K562 (cell line): Measurements from ENCODE around the gene MTHFS. TPM values are rescaled to one million over a fixed set of nuclear protein-coding genes. Genes with fewer than 3 reads are reported as not detected.

Experiments used
- ATAC-seq: fragments of 200-7000 bp; cut with Tn5 transposase; 3 replicates; pipeline ENCODE4 v1.9.1; 2020; ENCODE audit warnings: moderate library complexity
- BruUV-seq: library from RNA; stranded (reverse); fragments of 400-500 nt; replicated peaks from 2 replicates; lab custom pipeline; 2021; lab: Mats Ljungman, UMichigan
- CTCF ChIA-PET: fragments of 300-600 bp; formaldehyde crosslinking; extraction: SDS; loops from one replicate; lab custom pipeline; 2021; ENCODE audit warnings: low intra/inter-chr PET ratio; lab: Yijun Ruan, JAX
- POLR2A ChIA-PET: fragments of 300-600, 350-650 bp; sonication (Branson Sonifier 250); formaldehyde crosslinking; extraction: SDS; loops from one replicate; lab custom pipeline; 2021; ENCODE audit warnings: antibody characterized with exemption, inconsistent platforms; lab: Yijun Ruan, JAX
- DNase-seq, 4 experiments: peaks; one replicate each; pipeline versions ENCODE4 v3.0.0 to v3.0.0-alpha.2; 2011 to 2018; ENCODE audit warnings: low spot score in 3 of 4, mixed read lengths in 3 of 4; ENCODE audit errors: extremely low read depth in 1 of 4
- FAIRE-seq: peaks from 2 replicates; lab custom pipeline; 2011; peaks lifted over from hg19 to GRCh38; lab: Jason Lieb, UNC
- H2AFZ ChIP-seq: 2 replicates; pipeline ENCODE4 v1.6.0; 2011; ENCODE audit warnings: low read depth, low read length, control low read depth, inconsistent platforms
- H3K27ac ChIP-seq: fragments of 200-600 bp; 3 replicates; pipeline ENCODE4 v1.8.0; 2011; ENCODE audit warnings: low read depth, mild to moderate bottlenecking, control low read depth, inconsistent platforms, low read length, moderate library complexity, mixed read lengths; ENCODE audit errors: extremely low read depth
- H3K27me3 ChIP-seq, 2 experiments: fragments of 300-600 bp in 1 of 2; 2 replicates in 1 of 2; 3 replicates in 1 of 2; pipeline versions ENCODE4 v1.6.0 to v1.8.0; 2011; ENCODE audit warnings: inconsistent platforms in 2 of 2, low read length in 2 of 2, mild to moderate bottlenecking in 1 of 2, mixed read lengths in 1 of 2, moderate library complexity in 1 of 2; ENCODE audit not compliant: control insufficient read depth in 2 of 2, insufficient read depth in 2 of 2
- H3K36me3 ChIP-seq: fragments of 300-600 bp; 3 replicates; pipeline ENCODE4 v1.8.0; 2011; ENCODE audit warnings: mild to moderate bottlenecking, low read length, inconsistent platforms; ENCODE audit not compliant: control insufficient read depth, insufficient read depth
- H3K4me1 ChIP-seq, 2 experiments: fragments of 200-600 bp in 1 of 2; replicated peaks in 1 of 2; 2 replicates in 1 of 2; 3 replicates in 1 of 2; pipeline versions ENCODE4 v1.5.1 to v1.8.0; 2011; ENCODE audit warnings: inconsistent platforms in 2 of 2, low read length in 2 of 2, mild to moderate bottlenecking in 1 of 2, mixed read lengths in 1 of 2, moderate library complexity in 1 of 2; ENCODE audit not compliant: control insufficient read depth in 2 of 2, insufficient read depth in 2 of 2
- H3K4me2 ChIP-seq: 2 replicates; pipeline ENCODE4 v1.6.1; 2011; ENCODE audit warnings: low read length, control low read depth, inconsistent platforms, mixed read lengths; ENCODE audit not compliant: insufficient read depth
- H3K4me3 ChIP-seq: fragments of 200-600 bp; sonication (generic), shearing (Covaris generic); 2 replicates; pipeline ENCODE4 v1.5.1; 2016; ENCODE audit warnings: control low read depth, inconsistent platforms
- H3K79me2 ChIP-seq: fragments of 200-600 bp; 3 replicates; pipeline ENCODE4 v1.8.0; 2011; ENCODE audit warnings: low read length, inconsistent platforms; ENCODE audit not compliant: control insufficient read depth, insufficient read depth
- H3K9ac ChIP-seq, 2 experiments: 2 replicates each; pipeline versions ENCODE4 v1.6.0 to v1.6.1; 2011; ENCODE audit warnings: low read depth in 2 of 2, low read length in 2 of 2, control low read depth in 1 of 2, inconsistent platforms in 1 of 2, mild to moderate bottlenecking in 1 of 2, mixed read lengths in 1 of 2; ENCODE audit not compliant: insufficient read depth in 1 of 2
- H3K9me1 ChIP-seq: one replicate; pipeline ENCODE4 v1.6.0; 2011; ENCODE audit warnings: inconsistent platforms, mild to moderate bottlenecking, low read length, moderate library complexity; ENCODE audit not compliant: control insufficient read depth, insufficient read depth
- H3K9me3 ChIP-seq: replicated peaks from 2 replicates; pipeline ENCODE4 v1.5.1; 2011; ENCODE audit warnings: low read depth, low read length, inconsistent platforms; ENCODE audit not compliant: control insufficient read depth, insufficient read depth
- H4K20me1 ChIP-seq: replicated peaks from 2 replicates; pipeline ENCODE4 v1.6.1; 2011; ENCODE audit warnings: low read length, inconsistent platforms, mixed read lengths; ENCODE audit not compliant: control insufficient read depth, insufficient read depth
- BCLAF1 ChIP-seq, 2 experiments: fragments of 450-650 bp in 1 of 2; IDR thresholded peaks; 2 replicates each; pipeline ENCODE4 v1.6.1; 2011 to 2017; ENCODE audit warnings: low read depth in 2 of 2, antibody characterized with exemption in 1 of 2, borderline replicate concordance in 1 of 2, low read length in 1 of 2, mild to moderate bottlenecking in 1 of 2, mixed read lengths in 1 of 2; ENCODE audit not compliant: control insufficient read depth in 1 of 2
- BRF1 ChIP-seq: IDR thresholded peaks from 3 replicates; pipeline ENCODE4 v1.6.1; 2011; ENCODE audit warnings: borderline replicate concordance, mild to moderate bottlenecking; ENCODE audit not compliant: insufficient read length; ENCODE audit errors: extremely low read depth
- COPS2 ChIP-seq: fragments of 450-650 bp; conservative IDR thresholded peaks from 2 replicates; pipeline ENCODE4 v1.6.1; 2016; ENCODE audit warnings: mild to moderate bottlenecking, moderate library complexity
- FOXK2 ChIP-seq, 2 experiments: fragments of 450-650 bp; IDR thresholded peaks in 1 of 2; conservative IDR thresholded peaks in 1 of 2; 2 replicates each; pipeline ENCODE4 v1.6.1; 2016; ENCODE audit warnings: low read depth in 2 of 2, mild to moderate bottlenecking in 1 of 2
- HMGN3 ChIP-seq: IDR thresholded peaks from 2 replicates; pipeline ENCODE4 v1.6.1; 2011; ENCODE audit warnings: borderline replicate concordance, low read depth, mild to moderate bottlenecking, mixed read lengths, low read length; ENCODE audit not compliant: insufficient read length; ENCODE audit errors: extremely low read depth
- NR2F6 ChIP-seq: fragments of 450-650 bp; formaldehyde crosslinking; IDR thresholded peaks from 2 replicates; pipeline ENCODE4 v1.4.0; 2020; ENCODE audit warnings: mild to moderate bottlenecking
- RAD51 ChIP-seq: fragments of 450-650 bp; IDR thresholded peaks from 2 replicates; pipeline ENCODE4 v1.7.1; 2016; ENCODE audit warnings: low read depth, mild to moderate bottlenecking, borderline replicate concordance
- STAT6 ChIP-seq: sonication (generic); formaldehyde crosslinking; IDR thresholded peaks from 2 replicates; pipeline ENCODE4 v1.8.1; 2023; ENCODE audit warnings: mild to moderate bottlenecking, missing genetic modification reagents
- ZFP36 ChIP-seq: fragments of 150-350 bp; IDR thresholded peaks from 2 replicates; pipeline ENCODE4 v1.6.1; 2018; ENCODE audit warnings: low read length, low read depth; ENCODE audit not compliant: partially characterized antibody
- ZNF175 ChIP-seq: fragments of 200-800 bp; sonication (Bioruptor generic); IDR thresholded peaks from 2 replicates; pipeline ENCODE4 v1.6.1; 2016; ENCODE audit warnings: low read depth, mild to moderate bottlenecking, missing genetic modification characterization, missing compliant biosample characterization
- ZNF23 ChIP-seq: fragments of 250-450 bp; sonication (Bioruptor Pico); IDR thresholded peaks from 2 replicates; pipeline ENCODE4 v1.4.0; 2020; ENCODE audit warnings: mild to moderate bottlenecking
- ZNF398 ChIP-seq: fragments of 250-450 bp; sonication (Bioruptor Pico); IDR thresholded peaks from 2 replicates; pipeline ENCODE4 v1.8.0; 2021; ENCODE audit warnings: moderate library complexity, mild to moderate bottlenecking, inconsistent platforms
- ZNF699 ChIP-seq: fragments of 250-450 bp; sonication (Bioruptor Pico); IDR thresholded peaks from 2 replicates; pipeline ENCODE4 v1.8.0; 2021; ENCODE audit warnings: mild to moderate bottlenecking, moderate library complexity; ENCODE audit not compliant: insufficient replicate concordance
- ZNF707 ChIP-seq: fragments of 250-450 bp; sonication (Bioruptor Pico); conservative IDR thresholded peaks from 2 replicates; pipeline ENCODE4 v1.8.0; 2022; ENCODE audit warnings: inconsistent platforms, mild to moderate bottlenecking, moderate library complexity
- WGBS: fragments of 100-300 bp; shearing (Covaris generic); methylation state at CpG from one replicate; pipeline ENCODE4 v1.1.6; 2016; ENCODE audit warnings: low coverage, mixed read lengths; ENCODE audit not compliant: insufficient coverage; ENCODE audit errors: missing lambda C conversion rate; 5-methylcytosine and 5-hydroxymethylcytosine counted together
- in situ Hi-C: fragments of 300-500 bp; cut with MboI; formaldehyde crosslinking; loops from 4 replicates; pipeline ENCODE4 v1.15.0; 2018; ENCODE audit warnings: inconsistent platforms, mixed read lengths
- intact Hi-C: fragments of 100-400 bp; cut with micrococcal nuclease; formaldehyde crosslinking; loops from 2 replicates; pipeline ENCODE4 v1.14.2; 2022
- polyA plus RNA-seq, 8 experiments: library from polyadenylated mRNA; depleted of rRNA in 4 of 8; stranded (reverse) in 5 of 8; unstranded in 3 of 8; fragments of >200 nt; fragmentation: Nextera tagmentation in 2 of 8; fragmentation: Illumina TruSeq in 1 of 8; extraction: Ambion mirVana in 2 of 8; extraction: Trizol in 1 of 8; gene quantifications; 2 replicates each; pipeline versions ENCODE4 v1.2.1 to v1.2.3, GENCODE V29; 2011 to 2014; ENCODE audit warnings: inconsistent platforms in 1 of 8, missing spikeins in 1 of 8
- total RNA-seq, 7 experiments: library from RNA; depleted of rRNA in 6 of 7; stranded (reverse); fragments of >200 nt in 6 of 7; fragmentation: Illumina TruSeq in 2 of 7; extraction: Trizol in 2 of 7; gene quantifications; 2 replicates each; pipeline versions ENCODE4 v1.2.1 to v1.2.3, GENCODE V29; 2011 to 2021; ENCODE audit warnings: low replicate concordance in 1 of 7

The MTHFS gene
- total and polyA plus RNA-seq, 9 of the 15 experiments (the other 6 are each of a cell fraction or from before 2014, with no cell fraction given), result 17.8 to 79.3 (median 41.7) TPM

GRCh38 chr15:79875213-79875612 lies 21.6 kb downstream of the MTHFS start:
- Histone ChIP-seq H3K79me2 (peaks cover 20% of the 10 kb centered on the region; the same call in 2 of the 3 replicates), H4K20me1 (no peaks in the 10 kb centered on the region; the same call in 1 of the 2 replicates), H2AFZ (no peak overlapping the region), H3K4me2 (no peak overlapping the region), H3K27me3 (no peaks in the 10 kb centered on the region), H3K9me3 (peaks cover 10% of the 10 kb centered on the region), H3K4me3 (no peak overlapping the region), H3K36me3 (peaks cover 59% of the 10 kb centered on the region), H3K9ac (no peak overlapping the region), H3K9me1 (no peaks in the 10 kb centered on the region), H3K4me1 (no peaks in the 10 kb centered on the region), H3K27ac (no peak overlapping the region)
- BruUV-seq, result no TSS peak
- DNase-seq (no peak), FAIRE-seq (no peak), ATAC-seq (no peak)
- WGBS, result 92% methylated on average over 5 of the region's 5 CpGs
- intact Hi-C loops, result no loop called here
- CTCF ChIA-PET, result no interaction called here
- POLR2A ChIA-PET, result interaction anchor here (3.2 kb wide), 1 partner anchor 11 kb away, joined by 24 read pairs; no protein-coding TSS in a partner anchor
- in situ Hi-C loops, result loop anchor here (25.0 kb wide), 1 partner anchor 287 kb away; the partner anchor contains the start of gene FAH
- TF ChIP-seq BRF1, result no peak
- TF ChIP-seq COPS2, result no peak
- TF ChIP-seq BCLAF1 (IDR thresholded peaks at IDR 0.05; ENCODE audit: borderline replicate concordance in 1 of 2, control insufficient read depth in 1 of 2, low read depth in 2 of 2, low read length in 1 of 2), result no peak
- TF ChIP-seq FOXK2 (conservative IDR thresholded peaks at IDR 0.05 in 1 of 2, IDR thresholded peaks at IDR 0.05 in 1 of 2; ENCODE audit: low read depth in 2 of 2), result no peak
- no peak for TF ChIP-seq ZNF23
- TF ChIP-seq ZNF398 (CRISPR knock-in tag), result no peak
- TF ChIP-seq ZFP36, result no peak
- TF ChIP-seq ZNF699 (CRISPR knock-in tag), result no peak
- no peak for TF ChIP-seq STAT6
- no peak for TF ChIP-seq NR2F6
- no peak for TF ChIP-seq HMGN3
- TF ChIP-seq ZNF175 (CRISPR knock-in tag), result no peak
- no peak for TF ChIP-seq ZNF707 (CRISPR knock-in tag)
- no peak for TF ChIP-seq RAD51
